GM21360 (cell line): ENCODE data around the gene TMEM219.
A peak's percentile ranks its signal among the peaks of the same experiment; 100 is the strongest.
"Not testable (repeated sequence)": the region's sequence is repeated elsewhere in the genome, so short reads cannot be mapped to it uniquely, and the experiment has no call there.

ENCODE experiments used
- ATAC-seq: cut with Tn5 transposase; IDR thresholded peaks from one replicate; pipeline ENCODE4 v1.9.1; 2021; ENCODE audit warnings: mild to moderate bottlenecking, moderate library complexity; ENCODE audit not compliant: unreplicated experiment

The TMEM219 gene

GRCh38 chr16:29950806-29951461 lies 10.9 kb upstream of the TMEM219 start:
- ATAC-seq, result no peak

- no peak for ATAC-seq
Observed at GRCh38 chr16:29951625-29952365, 10.1 kb upstream of the TMEM219 start.

- ATAC-seq, result no peak
Observed at GRCh38 chr16:29958756-29959155, 3.1 kb upstream of the TMEM219 start.

GRCh38 chr16:29959293-29959692 lies 2.6 kb upstream of the TMEM219 start:
- no peak for ATAC-seq

- not testable (repeated sequence) for ATAC-seq
Observed at GRCh38 chr16:29959821-29960220, 2.1 kb upstream of the TMEM219 start.

- ATAC-seq, result no peak
Observed at GRCh38 chr16:29961127-29961478, 776 bp upstream of the TMEM219 start.

- no peak for ATAC-seq
Observed at GRCh38 chr16:29962344-29962994, 590 bp downstream of the TMEM219 start.

- ATAC-seq, result no peak
Observed at GRCh38 chr16:29963021-29963743, 1.3 kb downstream of the TMEM219 start.

GRCh38 chr16:29968205-29968604 lies 6.3 kb downstream of the TMEM219 start:
- ATAC-seq, result no peak

GRCh38 chr16:29971304-29971703 lies 9.4 kb downstream of the TMEM219 start:
- no peak for ATAC-seq

GRCh38 chr16:29972500-29972899 lies 10.6 kb downstream of the TMEM219 start:
- ATAC-seq, result no peak

GRCh38 chr16:29972992-29973383 lies 11.1 kb downstream of the TMEM219 start:
- ATAC-seq, result no peak

- ATAC-seq, result peak; percentile 87
Observed at GRCh38 chr16:29973384-29974246, 11.7 kb downstream of the TMEM219 start, which contains the start of gene TAOK2. Gene TAOK2, plus strand, starts transcription at chr16:29973868. Its CDS starts 3,905 bp downstream, at chr16:29977773.

GRCh38 chr16:29974291-29975133 lies 12.6 kb downstream of the TMEM219 start:
- ATAC-seq, result peak; percentile 5

GRCh38 chr16:29975134-29975538 lies 13.3 kb downstream of the TMEM219 start:
- ATAC-seq, result no peak

- ATAC-seq, result no peak
Observed at GRCh38 chr16:29975811-29976511, 14.1 kb downstream of the TMEM219 start.

- no peak for ATAC-seq
Observed at GRCh38 chr16:29977063-29977825, 15.4 kb downstream of the TMEM219 start.

- no peak for ATAC-seq
Observed at GRCh38 chr16:29978081-29978480, 16.2 kb downstream of the TMEM219 start.
